ENCODE measurements around the gene SHCBP1. TPM values are rescaled to one million over a fixed set of nuclear protein-coding genes. Genes with fewer than 3 reads are reported as not detected.
A peak's percentile ranks its signal among the peaks of the same experiment; 100 is the strongest.

The SHCBP1 gene
- total RNA-seq, 1 donor: 31.5 TPM

DNA sequence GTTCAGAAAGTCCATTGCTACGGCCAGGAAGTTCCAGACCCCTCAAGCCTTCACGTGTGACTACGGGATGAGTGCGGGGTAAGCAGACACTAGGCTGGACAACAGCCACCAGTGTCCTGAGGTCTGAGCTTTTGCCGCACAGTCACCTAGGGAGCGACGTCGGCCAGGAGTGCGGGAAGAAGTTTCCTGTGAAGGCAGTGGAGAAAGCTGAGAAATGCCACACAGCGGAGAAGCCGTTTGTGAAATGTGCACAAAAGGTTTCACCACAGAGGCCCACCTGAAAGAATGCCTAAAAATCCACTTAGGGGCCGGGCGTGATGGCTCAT, 47.4 kb downstream of the SHCBP1 start:
- TF ChIP-seq, protein P1, sequence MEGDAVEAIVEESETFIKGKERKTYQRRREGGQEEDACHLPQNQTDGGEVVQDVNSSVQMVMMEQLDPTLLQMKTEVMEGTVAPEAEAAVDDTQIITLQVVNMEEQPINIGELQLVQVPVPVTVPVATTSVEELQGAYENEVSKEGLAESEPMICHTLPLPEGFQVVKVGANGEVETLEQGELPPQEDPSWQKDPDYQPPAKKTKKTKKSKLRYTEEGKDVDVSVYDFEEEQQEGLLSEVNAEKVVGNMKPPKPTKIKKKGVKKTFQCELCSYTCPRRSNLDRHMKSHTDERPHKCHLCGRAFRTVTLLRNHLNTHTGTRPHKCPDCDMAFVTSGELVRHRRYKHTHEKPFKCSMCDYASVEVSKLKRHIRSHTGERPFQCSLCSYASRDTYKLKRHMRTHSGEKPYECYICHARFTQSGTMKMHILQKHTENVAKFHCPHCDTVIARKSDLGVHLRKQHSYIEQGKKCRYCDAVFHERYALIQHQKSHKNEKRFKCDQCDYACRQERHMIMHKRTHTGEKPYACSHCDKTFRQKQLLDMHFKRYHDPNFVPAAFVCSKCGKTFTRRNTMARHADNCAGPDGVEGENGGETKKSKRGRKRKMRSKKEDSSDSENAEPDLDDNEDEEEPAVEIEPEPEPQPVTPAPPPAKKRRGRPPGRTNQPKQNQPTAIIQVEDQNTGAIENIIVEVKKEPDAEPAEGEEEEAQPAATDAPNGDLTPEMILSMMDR (IDR thresholded peaks at IDR 0.05; ENCODE audit: insufficient read depth, low read depth, low read length): no peak
- no peak for DNase-seq (ENCODE audit: low read depth)
- no peak overlapping the region for H3K4me3 ChIP-seq (ENCODE audit: low read depth, low read length)

DNA sequence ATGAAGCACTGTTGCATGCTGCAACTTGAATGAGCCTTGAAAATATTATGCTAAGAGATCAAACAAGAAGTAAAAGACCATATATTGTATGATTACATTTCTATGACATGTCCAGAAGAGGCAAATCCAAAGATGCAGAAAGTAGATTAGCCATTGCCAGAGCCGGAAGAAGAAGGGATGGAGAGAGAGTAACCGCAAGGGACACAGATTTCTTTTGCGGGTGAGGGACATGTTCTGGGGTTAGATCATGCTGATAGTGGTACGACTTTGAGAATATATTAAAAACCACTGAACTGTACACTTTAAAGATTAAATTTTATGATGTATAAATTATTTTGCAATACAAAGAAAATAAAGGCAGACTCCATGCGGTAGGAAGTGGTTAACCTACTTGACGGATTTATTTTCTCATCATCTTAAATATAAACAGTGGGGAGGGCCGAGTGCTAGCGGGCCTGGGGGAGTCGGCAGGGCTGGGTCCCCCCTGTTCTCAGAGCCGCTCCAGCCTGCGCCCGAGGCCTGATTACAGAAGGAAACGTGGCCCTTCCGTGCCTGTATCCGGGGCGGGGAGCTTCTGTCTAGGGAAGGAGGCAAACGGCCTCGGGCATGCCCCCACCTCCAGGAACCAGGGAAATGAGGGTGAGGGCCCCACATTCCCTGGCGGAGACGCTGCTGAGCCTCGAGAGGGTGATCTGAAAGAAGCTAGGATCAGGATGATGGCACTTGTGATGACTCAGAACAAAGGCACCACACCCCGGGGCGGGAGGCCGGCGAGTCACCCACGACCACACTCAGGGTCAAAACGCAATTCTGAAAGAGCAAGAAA, 48.0 kb downstream of the SHCBP1 start:
- H3K4me3 ChIP-seq (ENCODE audit: low read depth, low read length): peak overlapping the region; percentile 32
- DNase-seq (ENCODE audit: low read depth): peak; percentile 64
- TF ChIP-seq, protein P1 (IDR thresholded peaks at IDR 0.05; ENCODE audit: insufficient read depth, low read depth, low read length): no peak

DNA sequence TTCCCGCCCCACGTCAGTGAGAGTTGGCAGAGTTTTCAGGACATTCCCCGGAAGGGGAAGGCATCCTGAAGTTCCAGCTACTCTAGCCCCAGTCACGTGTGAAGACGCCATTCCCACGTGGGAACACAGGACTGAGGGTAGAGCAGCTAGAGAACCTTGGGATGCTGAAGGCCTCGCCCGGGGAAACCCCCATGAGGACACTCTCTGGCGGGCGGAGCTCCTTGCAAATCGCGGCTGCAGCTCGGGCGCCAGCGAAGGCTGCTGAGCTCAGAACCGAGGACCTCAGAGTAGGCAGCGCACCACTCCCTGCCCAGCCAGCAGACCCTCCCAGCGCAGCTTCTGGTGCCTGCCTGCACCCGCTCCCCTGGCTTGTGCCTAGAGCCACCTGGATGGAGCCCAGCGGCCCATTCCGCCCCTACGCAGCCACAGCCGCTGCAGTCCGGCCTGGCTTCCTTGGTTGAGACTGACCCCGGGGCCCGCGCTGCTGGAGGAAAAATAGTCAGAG, 51.9 kb downstream of the SHCBP1 start:
- DNase-seq (ENCODE audit: low read depth): no peak
- TF ChIP-seq, protein P1 (IDR thresholded peaks at IDR 0.05; ENCODE audit: insufficient read depth, low read depth, low read length): no peak
- H3K4me3 ChIP-seq (ENCODE audit: low read depth, low read length): no peak overlapping the region

DNA sequence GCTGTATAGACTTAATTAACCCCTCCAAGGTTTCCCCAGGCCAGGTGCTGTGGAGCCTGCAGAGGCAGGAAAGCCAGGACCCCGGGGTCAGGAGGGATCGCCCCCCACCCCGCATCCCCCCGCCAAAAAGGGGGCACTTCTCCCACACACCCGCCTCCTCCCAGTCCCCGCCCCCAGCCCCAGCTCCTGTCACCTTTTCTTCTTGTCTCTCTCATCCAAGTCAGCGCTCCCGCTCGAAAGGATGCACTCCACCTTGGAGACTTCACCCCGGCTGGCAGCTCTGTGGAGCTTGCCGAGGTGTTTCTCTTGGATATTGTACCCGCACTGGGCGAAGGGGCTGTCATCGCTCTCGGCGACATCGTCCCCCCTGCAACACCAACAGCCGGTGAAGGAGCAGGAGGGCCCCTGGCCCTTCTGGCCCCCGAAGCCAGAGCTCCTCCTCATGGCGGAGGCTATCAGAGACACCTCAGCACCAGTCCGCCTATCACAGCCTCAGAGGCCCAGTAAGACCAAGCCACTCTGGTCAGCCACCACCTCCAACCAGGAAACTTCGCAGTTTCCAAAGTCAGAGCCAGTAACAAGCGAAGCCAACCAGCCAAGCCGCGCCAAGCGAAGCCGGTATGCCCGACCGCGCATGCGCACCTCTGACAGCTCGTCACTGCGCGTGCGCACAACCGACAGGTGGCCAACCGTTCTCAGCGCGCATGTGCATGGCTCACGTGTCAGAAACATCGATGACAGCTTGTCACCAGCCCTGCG, 52.5 kb downstream of the SHCBP1 start:
- H3K4me3 ChIP-seq (ENCODE audit: low read depth, low read length): no peak overlapping the region
- TF ChIP-seq, protein P1 (IDR thresholded peaks at IDR 0.05; ENCODE audit: insufficient read depth, low read depth, low read length): no peak
- DNase-seq (ENCODE audit: low read depth): no peak

DNA sequence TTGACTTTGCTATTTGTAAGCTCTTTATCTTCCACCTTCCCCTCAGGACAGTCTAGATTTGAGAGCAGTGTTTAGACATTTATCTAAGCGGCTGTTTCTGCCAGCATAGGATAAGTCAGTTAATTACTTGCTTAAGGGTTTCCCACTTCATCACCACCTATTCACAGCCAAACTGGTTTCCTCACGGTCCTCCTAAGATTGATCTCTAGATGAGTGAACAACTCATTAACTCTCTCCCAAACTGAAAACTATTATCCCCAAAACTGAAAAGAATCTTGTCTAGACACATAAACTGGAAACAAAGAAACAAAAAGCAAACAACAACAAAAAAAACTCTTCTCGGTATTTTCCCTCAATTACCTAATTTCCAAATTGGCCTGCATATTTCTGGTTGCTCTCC, 58.2 kb downstream of the SHCBP1 start:
- no peak for DNase-seq (ENCODE audit: low read depth)
- TF ChIP-seq, protein P1 (IDR thresholded peaks at IDR 0.05; ENCODE audit: insufficient read depth, low read depth, low read length): no peak
- no peak overlapping the region for H3K4me3 ChIP-seq (ENCODE audit: low read depth, low read length)

DNA sequence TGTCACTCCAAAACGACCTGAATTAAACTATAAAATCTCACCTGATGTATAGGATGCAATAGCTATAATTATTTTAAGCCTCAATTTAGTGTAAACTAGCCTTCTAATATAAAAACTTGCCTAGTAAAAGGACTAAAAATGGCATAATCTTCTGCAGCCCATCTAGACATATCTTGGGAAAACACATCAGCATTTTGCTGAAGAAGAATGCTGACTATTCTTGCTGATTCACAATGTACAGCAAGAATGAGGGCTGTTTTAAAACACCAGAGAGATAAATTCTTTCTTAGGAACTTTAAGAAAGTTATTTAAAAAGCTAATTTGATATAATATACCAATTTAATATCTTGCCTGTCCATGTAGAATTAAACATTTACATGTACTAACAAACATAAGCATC, 63.2 kb downstream of the SHCBP1 start:
- H3K4me3 ChIP-seq (ENCODE audit: low read depth, low read length): no peak overlapping the region
- no peak for DNase-seq (ENCODE audit: low read depth)
- TF ChIP-seq, protein P1 (IDR thresholded peaks at IDR 0.05; ENCODE audit: insufficient read depth, low read depth, low read length): no peak
